ENCODE data around the gene PRXL2A.
A peak's percentile ranks its signal among the peaks of the same experiment; 100 is the strongest.

The PRXL2A gene

GRCh38 chr10:80454513-80455460 lies 46.4 kb downstream of the PRXL2A start:
- in situ Hi-C loops (cut with MboI; ENCODE audit: low sequenced_read_pairs), result no loop called here
- no peaks in the 10 kb centered on the region for H3K9me3 ChIP-seq
- peak in 1 of 2 experiments; percentile 59 for DNase-seq (ENCODE audit: low spot score in 2 of 2)
- no peaks in the 10 kb centered on the region for H3K36me3 ChIP-seq (replicated peaks)
- H3K4me3 ChIP-seq, result peak overlapping the region; percentile 64
- peaks cover 5% of the 10 kb centered on the region; the same call in 1 of the 2 replicates for H3K4me1 ChIP-seq
- no peaks in the 10 kb centered on the region for H3K27me3 ChIP-seq (ENCODE audit: low read depth)

GRCh38 chr10:80455461-80456349 lies 47.4 kb downstream of the PRXL2A start:
- Histone ChIP-seq H3K27me3 (ENCODE audit: low read depth) (no peaks in the 10 kb centered on the region), H3K36me3 (replicated peaks) (no peaks in the 10 kb centered on the region), H3K4me1 (peaks cover 5% of the 10 kb centered on the region; the same call in 1 of the 2 replicates), H3K4me3 (peak overlapping the region; percentile 64), H3K9me3 (no peaks in the 10 kb centered on the region)
- in situ Hi-C loops (cut with MboI; ENCODE audit: low sequenced_read_pairs), result no loop called here
- DNase-seq (ENCODE audit: low spot score in 2 of 2), result no peak

GRCh38 chr10:80457554-80458262 lies 49.4 kb downstream of the PRXL2A start:
- peaks cover 5% of the 10 kb centered on the region; the same call in 1 of the 2 replicates for H3K4me1 ChIP-seq
- DNase-seq (ENCODE audit: low spot score in 2 of 2), result no peak
- in situ Hi-C loops (cut with MboI; ENCODE audit: low sequenced_read_pairs), result no loop called here
- no peak overlapping the region for H3K4me3 ChIP-seq
- H3K27me3 ChIP-seq (ENCODE audit: low read depth), result no peaks in the 10 kb centered on the region
- H3K36me3 ChIP-seq (replicated peaks), result no peaks in the 10 kb centered on the region
- H3K9me3 ChIP-seq, result no peaks in the 10 kb centered on the region

GRCh38 chr10:80458263-80458625 lies 49.9 kb downstream of the PRXL2A start:
- in situ Hi-C loops (cut with MboI; ENCODE audit: low sequenced_read_pairs), result no loop called here

GRCh38 chr10:80458638-80459037 lies 50.3 kb downstream of the PRXL2A start:
- Histone ChIP-seq H3K36me3 (replicated peaks) (no peaks in the 10 kb centered on the region; the same call in 1 of the 2 replicates), H3K4me3 (no peak overlapping the region), H3K27me3 (ENCODE audit: low read depth) (no peaks in the 10 kb centered on the region), H3K9me3 (no peaks in the 10 kb centered on the region), H3K4me1 (peaks cover 6% of the 10 kb centered on the region; the same call in 1 of the 2 replicates)
- in situ Hi-C loops (cut with MboI; ENCODE audit: low sequenced_read_pairs), result no loop called here
- no peak for DNase-seq (ENCODE audit: low spot score in 2 of 2)

More at GRCh38 chr10:80458263-80458625, 49.9 kb downstream of the PRXL2A start:
- Histone ChIP-seq H3K9me3 (no peaks in the 10 kb centered on the region), H3K36me3 (replicated peaks) (no peaks in the 10 kb centered on the region; the same call in 1 of the 2 replicates), H3K4me1 (peaks cover 6% of the 10 kb centered on the region; the same call in 1 of the 2 replicates), H3K4me3 (no peak overlapping the region), H3K27me3 (ENCODE audit: low read depth) (no peaks in the 10 kb centered on the region)
- no peak for DNase-seq (ENCODE audit: low spot score in 2 of 2)

- no peaks in the 10 kb centered on the region for H3K27me3 ChIP-seq (ENCODE audit: low read depth)
- DNase-seq (ENCODE audit: low spot score in 2 of 2), result peak in 1 of 2 experiments; percentile 20
- no peaks in the 10 kb centered on the region; the same call in 1 of the 2 replicates for H3K36me3 ChIP-seq (replicated peaks)
- no peaks in the 10 kb centered on the region for H3K9me3 ChIP-seq
- H3K4me1 ChIP-seq, result peaks cover 11% of the 10 kb centered on the region
- in situ Hi-C loops (cut with MboI; ENCODE audit: low sequenced_read_pairs), result no loop called here
- no peak overlapping the region for H3K4me3 ChIP-seq
Measured at GRCh38 chr10:80459047-80459865, 50.9 kb downstream of the PRXL2A start.

- Histone ChIP-seq H3K4me1 (peaks cover 23% of the 10 kb centered on the region), H3K9me3 (no peaks in the 10 kb centered on the region), H3K36me3 (replicated peaks) (no peaks in the 10 kb centered on the region; the same call in 1 of the 2 replicates), H3K27me3 (ENCODE audit: low read depth) (no peaks in the 10 kb centered on the region), H3K4me3 (no peak overlapping the region)
- in situ Hi-C loops (cut with MboI; ENCODE audit: low sequenced_read_pairs), result no loop called here
- DNase-seq (ENCODE audit: low spot score in 2 of 2), result no peak
Measured at GRCh38 chr10:80460399-80461207, 52.3 kb downstream of the PRXL2A start.

- DNase-seq (ENCODE audit: low spot score in 2 of 2), result no peak
- Histone ChIP-seq H3K36me3 (replicated peaks) (no peaks in the 10 kb centered on the region; the same call in 1 of the 2 replicates), H3K9me3 (no peaks in the 10 kb centered on the region), H3K4me1 (peaks cover 23% of the 10 kb centered on the region), H3K27me3 (ENCODE audit: low read depth) (no peaks in the 10 kb centered on the region), H3K4me3 (no peak overlapping the region)
- in situ Hi-C loops (cut with MboI; ENCODE audit: low sequenced_read_pairs), result no loop called here
Measured at GRCh38 chr10:80461208-80462183, 53.1 kb downstream of the PRXL2A start.

- Histone ChIP-seq H3K4me3 (no peak overlapping the region), H3K27me3 (ENCODE audit: low read depth) (no peaks in the 10 kb centered on the region), H3K4me1 (peaks cover 27% of the 10 kb centered on the region), H3K9me3 (no peaks in the 10 kb centered on the region), H3K36me3 (replicated peaks) (no peaks in the 10 kb centered on the region; the same call in 1 of the 2 replicates)
- in situ Hi-C loops (cut with MboI; ENCODE audit: low sequenced_read_pairs), result no loop called here
- DNase-seq (ENCODE audit: low spot score in 2 of 2), result no peak
Measured at GRCh38 chr10:80462299-80462980, 54.1 kb downstream of the PRXL2A start.

- in situ Hi-C loops (cut with MboI; ENCODE audit: low sequenced_read_pairs), result no loop called here
- DNase-seq (ENCODE audit: low spot score in 2 of 2), result no peak
- no peaks in the 10 kb centered on the region for H3K27me3 ChIP-seq (ENCODE audit: low read depth)
- no peak overlapping the region for H3K4me3 ChIP-seq
- H3K36me3 ChIP-seq (replicated peaks), result no peaks in the 10 kb centered on the region; the same call in 1 of the 2 replicates
- H3K4me1 ChIP-seq, result peaks cover 28% of the 10 kb centered on the region
- H3K9me3 ChIP-seq, result no peaks in the 10 kb centered on the region
Measured at GRCh38 chr10:80462981-80463741, 54.8 kb downstream of the PRXL2A start.
